ENCODE measurements around the gene POLR2J.

POLR2J gene

GRCh38 chr7:102444961-102445673, 33.6 kb downstream of the POLR2J start:
- no peak for DNase-seq (ENCODE audit: extremely low read depth in 1 of 2, low read depth in 1 of 2)

GRCh38 chr7:102439963-102440795, 38.5 kb downstream of the POLR2J start:
- no peak for DNase-seq (ENCODE audit: extremely low read depth in 1 of 2, low read depth in 1 of 2)

- no peak for DNase-seq (ENCODE audit: extremely low read depth in 1 of 2, low read depth in 1 of 2)
Observed at GRCh38 chr7:102436118-102436517, 42.6 kb downstream of the POLR2J start.

- no peak for DNase-seq (ENCODE audit: extremely low read depth in 1 of 2, low read depth in 1 of 2)
Observed at GRCh38 chr7:102434039-102434486, 44.7 kb downstream of the POLR2J start.

GRCh38 chr7:102433219-102434038, 45.3 kb downstream of the POLR2J start, which contains the start of gene ORAI2:
TSS of gene ORAI2 (plus strand) at chr7:102433575. CDS start at chr7:102438957, 5,382 bp downstream.
- DNase-seq (ENCODE audit: extremely low read depth in 1 of 2, low read depth in 1 of 2) = peak; percentile 65 to 89

- DNase-seq (ENCODE audit: extremely low read depth in 1 of 2, low read depth in 1 of 2) = no peak
Observed at GRCh38 chr7:102432442-102433218, 46.1 kb downstream of the POLR2J start.

GRCh38 chr7:102431617-102432298, 47.0 kb downstream of the POLR2J start:
- DNase-seq (ENCODE audit: extremely low read depth in 1 of 2, low read depth in 1 of 2) = peak in 1 of 2 donors; percentile 30

- no peak for DNase-seq (ENCODE audit: extremely low read depth in 1 of 2, low read depth in 1 of 2)
Observed at GRCh38 chr7:102429141-102429899, 49.4 kb downstream of the POLR2J start.

- DNase-seq (ENCODE audit: extremely low read depth in 1 of 2, low read depth in 1 of 2) = no peak
Observed at GRCh38 chr7:102427019-102427405, 51.7 kb downstream of the POLR2J start.

- peak in 1 of 2 donors; percentile 25 for DNase-seq (ENCODE audit: extremely low read depth in 1 of 2, low read depth in 1 of 2)
Observed at GRCh38 chr7:102426268-102427018, 52.3 kb downstream of the POLR2J start.

- peak; percentile 68 to 71 for DNase-seq (ENCODE audit: extremely low read depth in 1 of 2, low read depth in 1 of 2)
Observed at GRCh38 chr7:102425639-102426267, 53.0 kb downstream of the POLR2J start.

GRCh38 chr7:102424787-102425218, 53.9 kb downstream of the POLR2J start:
- DNase-seq (ENCODE audit: extremely low read depth in 1 of 2, low read depth in 1 of 2) = no peak

- DNase-seq (ENCODE audit: extremely low read depth in 1 of 2, low read depth in 1 of 2) = no peak
Observed at GRCh38 chr7:102424129-102424551, 54.6 kb downstream of the POLR2J start.
